Natural killer cell (primary cell): ENCODE data around the gene HOXA6. TPM values are rescaled to one million over a fixed set of nuclear protein-coding genes. Genes with fewer than 3 reads are reported as not detected.

Experiments
- ATAC-seq, 3 donors: fragments of 150-1000 bp in 2 of 3; fragments of 200-7000 bp in 1 of 3; cut with Tn5 transposase; 1 replicate in 1 of 3; 2 replicates in 2 of 3; pipeline ENCODE4 v1.10.0; 2021; ENCODE audit warnings: mild to moderate bottlenecking in 2 of 3, moderate library complexity in 2 of 3
- DNase-seq, 2 donors: peaks; one replicate each; pipeline versions ENCODE4 v3.0.0 to v3.0.0-alpha.2; 2013 to 2021; ENCODE audit warnings: mixed read lengths in 1 of 2
- H3K27ac ChIP-seq: one replicate; pipeline ENCODE4 v1.5.1; 2013; ENCODE audit warnings: mild to moderate bottlenecking, low read length
- H3K27me3 ChIP-seq: one replicate; pipeline ENCODE4 v1.6.1; 2013; ENCODE audit warnings: low read length; ENCODE audit not compliant: control insufficient read depth, insufficient read depth
- H3K36me3 ChIP-seq: one replicate; pipeline ENCODE4 v1.6.1; 2013; ENCODE audit warnings: low read length; ENCODE audit not compliant: control insufficient read depth, insufficient read depth
- H3K4me1 ChIP-seq: one replicate; pipeline ENCODE4 v1.6.1; 2013; ENCODE audit warnings: low read length; ENCODE audit not compliant: control insufficient read depth, insufficient read depth
- H3K4me3 ChIP-seq: one replicate; pipeline ENCODE4 v1.5.1; 2013; ENCODE audit warnings: low read length
- H3K9me3 ChIP-seq: one replicate; pipeline ENCODE4 v1.6.1; 2013; ENCODE audit warnings: low read length; ENCODE audit not compliant: control insufficient read depth, insufficient read depth
- H3K27ac Mint-ChIP-seq, 2 donors: one replicate each; pipeline ENCODE4 v1.8.0; 2022; ENCODE audit warnings: mild to moderate bottlenecking in 2 of 2, mixed read lengths in 2 of 2, moderate library complexity in 1 of 2
- H3K27me3 Mint-ChIP-seq, 2 donors: one replicate each; pipeline ENCODE4 v1.8.0; 2022; ENCODE audit warnings: low read depth in 2 of 2, mixed read lengths in 2 of 2
- H3K36me3 Mint-ChIP-seq: one replicate; pipeline ENCODE4 v1.8.0; 2022; ENCODE audit warnings: mixed read lengths
- H3K4me1 Mint-ChIP-seq, 2 donors: one replicate each; pipeline ENCODE4 v1.8.0; 2022; ENCODE audit warnings: mixed read lengths in 2 of 2
- H3K4me3 Mint-ChIP-seq: one replicate; pipeline ENCODE4 v1.8.0; 2022; ENCODE audit warnings: mild to moderate bottlenecking, moderate library complexity, mixed read lengths
- H3K9me3 Mint-ChIP-seq, 2 donors: one replicate each; pipeline ENCODE4 v1.8.0; 2022; ENCODE audit warnings: mixed read lengths in 2 of 2
- WGBS: methylation state at CpG from one replicate; pipeline ENCODE4 v1.1.7; 2013; ENCODE audit warnings: missing lambda C conversion rate; ENCODE audit not compliant: insufficient coverage; 5-methylcytosine and 5-hydroxymethylcytosine counted together
- intact Hi-C: fragments of 100-400 bp; cut with micrococcal nuclease; formaldehyde crosslinking; loops from one replicate; pipeline ENCODE4 v1.14.2; 2022
- total RNA-seq, 4 donors: library from RNA; stranded (reverse); fragments of 120-200 nt in 1 of 4; gene quantifications; one replicate each; pipeline versions ENCODE4 v1.2.3 to v1.2.4, GENCODE V29; 2013 to 2022
- TF ChIP-seq, protein P1 (sequence below): fragments of 200-600 bp; IDR thresholded peaks from one replicate; pipeline ENCODE4 v1.8.0; 2022; ENCODE audit warnings: antibody characterized with exemption

Gene HOXA6
- total RNA-seq, 3 donors from 2014 or later (not counting 1 experiment from before 2014, with no cell fraction given), result 0.28 to 0.65 (median 0.43) TPM

DNA sequence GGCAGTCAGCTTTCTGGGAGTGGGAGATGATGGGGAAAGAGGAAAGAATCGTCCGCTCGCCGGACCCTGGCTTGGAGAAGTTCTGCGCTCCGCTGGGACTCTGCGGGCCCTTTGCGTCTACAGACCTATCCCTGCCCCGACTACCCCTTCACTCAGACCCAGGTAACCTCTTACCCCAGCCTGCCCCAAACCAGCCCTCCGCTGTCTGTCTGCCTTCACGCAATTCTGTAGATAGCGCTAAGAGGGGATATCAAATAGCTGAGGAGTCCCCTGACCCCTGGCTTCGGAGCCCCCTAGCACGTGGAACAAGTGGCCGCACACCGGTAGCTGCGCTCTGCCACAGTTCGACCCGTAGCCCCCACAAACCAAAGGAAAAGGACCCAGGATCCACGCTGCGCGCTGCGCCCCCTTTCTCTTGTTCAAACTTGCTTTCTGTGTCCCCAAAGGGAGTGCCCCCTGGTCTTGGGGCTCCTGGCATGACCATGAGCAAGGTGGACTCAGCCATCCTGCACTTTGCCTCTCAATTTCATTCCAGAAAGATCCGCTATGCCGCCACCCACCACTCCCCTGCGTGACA, 24.0 kb downstream of the HOXA6 start:
- TF ChIP-seq, protein P1, sequence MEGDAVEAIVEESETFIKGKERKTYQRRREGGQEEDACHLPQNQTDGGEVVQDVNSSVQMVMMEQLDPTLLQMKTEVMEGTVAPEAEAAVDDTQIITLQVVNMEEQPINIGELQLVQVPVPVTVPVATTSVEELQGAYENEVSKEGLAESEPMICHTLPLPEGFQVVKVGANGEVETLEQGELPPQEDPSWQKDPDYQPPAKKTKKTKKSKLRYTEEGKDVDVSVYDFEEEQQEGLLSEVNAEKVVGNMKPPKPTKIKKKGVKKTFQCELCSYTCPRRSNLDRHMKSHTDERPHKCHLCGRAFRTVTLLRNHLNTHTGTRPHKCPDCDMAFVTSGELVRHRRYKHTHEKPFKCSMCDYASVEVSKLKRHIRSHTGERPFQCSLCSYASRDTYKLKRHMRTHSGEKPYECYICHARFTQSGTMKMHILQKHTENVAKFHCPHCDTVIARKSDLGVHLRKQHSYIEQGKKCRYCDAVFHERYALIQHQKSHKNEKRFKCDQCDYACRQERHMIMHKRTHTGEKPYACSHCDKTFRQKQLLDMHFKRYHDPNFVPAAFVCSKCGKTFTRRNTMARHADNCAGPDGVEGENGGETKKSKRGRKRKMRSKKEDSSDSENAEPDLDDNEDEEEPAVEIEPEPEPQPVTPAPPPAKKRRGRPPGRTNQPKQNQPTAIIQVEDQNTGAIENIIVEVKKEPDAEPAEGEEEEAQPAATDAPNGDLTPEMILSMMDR, result no peak
- Mint-ChIP-seq H3K9me3 (no peaks in the 10 kb centered on the region), H3K27me3 (peaks cover 11 to 28% of the 10 kb centered on the region in 2 donors), H3K27ac (no peak overlapping the region), H3K4me3 (no peak overlapping the region), H3K36me3 (no peaks in the 10 kb centered on the region), H3K4me1 (no peaks in the 10 kb centered on the region)
- intact Hi-C loops, result no loop called here
- no peaks in the 10 kb centered on the region for H3K36me3 ChIP-seq
- no peak for ATAC-seq
- no peaks in the 10 kb centered on the region for H3K4me1 ChIP-seq
- no peaks in the 10 kb centered on the region for H3K9me3 ChIP-seq
- no peak overlapping the region for H3K27ac ChIP-seq
- no peak overlapping the region for H3K4me3 ChIP-seq
- no peak for DNase-seq
- H3K27me3 ChIP-seq, result no peaks in the 10 kb centered on the region
- 97% methylated on average over 18 of the region's 26 CpGs for WGBS

DNA sequence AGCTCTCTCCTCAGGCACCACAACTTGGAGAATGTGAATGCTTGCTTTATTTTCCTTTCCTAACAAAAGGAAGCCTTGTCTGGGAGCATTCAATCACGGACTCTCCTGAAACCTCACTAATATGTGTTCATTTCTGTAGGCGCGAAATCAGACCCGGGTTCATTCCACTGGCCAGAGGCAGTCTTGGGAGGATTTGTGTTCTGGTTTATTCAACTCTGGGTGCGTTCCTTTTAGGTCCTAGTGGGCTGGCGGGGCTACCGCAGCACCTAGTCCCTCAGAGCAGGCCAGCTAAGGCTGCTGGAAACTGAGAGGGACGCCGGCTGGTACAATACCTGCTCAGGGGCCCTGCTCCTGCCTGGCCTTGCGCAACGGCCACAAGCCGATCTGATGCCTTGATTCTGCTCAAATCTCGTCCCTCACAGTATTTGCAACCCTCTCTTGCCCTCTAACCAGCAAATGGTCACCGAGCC, 24.5 kb downstream of the HOXA6 start:
- H3K4me1 ChIP-seq, result no peaks in the 10 kb centered on the region
- no peaks in the 10 kb centered on the region for H3K27me3 ChIP-seq
- H3K27ac Mint-ChIP-seq, result no peak overlapping the region
- H3K9me3 ChIP-seq, result no peaks in the 10 kb centered on the region
- H3K27me3 Mint-ChIP-seq, result peaks cover 11 to 28% of the 10 kb centered on the region in 2 donors
- no peaks in the 10 kb centered on the region for H3K9me3 Mint-ChIP-seq
- DNase-seq (no peak), ATAC-seq (no peak)
- no peaks in the 10 kb centered on the region for H3K36me3 ChIP-seq
- H3K4me1 Mint-ChIP-seq, result no peaks in the 10 kb centered on the region
- 89% methylated on average over 13 of the region's 14 CpGs for WGBS
- intact Hi-C loops, result no loop called here
- TF ChIP-seq, protein P1, result no peak
- H3K27ac ChIP-seq, result no peak overlapping the region
- no peaks in the 10 kb centered on the region for H3K36me3 Mint-ChIP-seq
- no peak overlapping the region for H3K4me3 Mint-ChIP-seq
- no peak overlapping the region for H3K4me3 ChIP-seq

DNA sequence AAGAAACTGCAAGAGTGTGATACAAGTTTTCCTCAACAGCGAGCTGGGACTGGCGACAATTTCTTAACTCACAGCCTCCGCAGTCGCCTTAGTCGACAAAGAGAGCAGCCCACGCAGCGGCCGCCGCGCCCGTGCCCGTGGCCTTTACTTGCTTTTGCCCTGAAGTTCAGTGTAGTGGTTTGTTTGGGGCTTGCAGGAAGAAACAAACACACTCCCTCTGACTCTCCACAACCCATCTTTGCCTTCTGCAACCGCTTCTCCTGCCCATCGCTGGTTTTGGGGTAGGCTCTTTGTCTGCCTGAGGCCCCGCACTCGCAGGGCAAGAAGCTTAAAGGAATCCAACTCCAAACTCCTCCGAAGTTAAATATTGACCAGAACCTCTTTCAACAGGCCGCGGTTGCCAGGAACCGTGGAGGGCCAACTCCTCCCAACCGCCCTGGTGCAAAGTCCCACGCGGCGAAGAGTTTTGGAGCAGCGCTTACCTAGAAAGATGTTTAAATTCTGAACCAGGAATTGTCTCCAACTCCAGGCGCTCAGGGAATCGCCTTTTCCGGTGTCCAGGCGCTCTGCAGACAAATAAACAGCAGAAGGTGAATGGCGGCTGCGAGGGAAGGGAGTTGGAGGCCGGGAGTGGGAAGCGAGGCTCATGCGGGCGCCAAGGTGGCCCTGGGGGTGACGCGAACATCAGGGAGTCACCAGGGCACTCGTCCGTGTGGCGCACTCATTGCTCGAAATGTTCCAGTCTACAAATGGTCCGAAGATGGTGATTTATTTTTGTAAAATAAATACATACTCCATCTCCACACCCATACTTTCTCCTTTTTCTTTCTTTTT, 25.3 kb downstream of the HOXA6 start:
- no peaks in the 10 kb centered on the region for H3K9me3 ChIP-seq
- H3K4me3 ChIP-seq, result no peak overlapping the region
- Mint-ChIP-seq H3K9me3 (no peaks in the 10 kb centered on the region), H3K4me1 (no peaks in the 10 kb centered on the region), H3K27me3 (peaks cover 11 to 23% of the 10 kb centered on the region in 2 donors), H3K4me3 (no peak overlapping the region), H3K36me3 (no peaks in the 10 kb centered on the region), H3K27ac (no peak overlapping the region)
- TF ChIP-seq, protein P1, result no peak
- no peak overlapping the region for H3K27ac ChIP-seq
- H3K36me3 ChIP-seq, result no peaks in the 10 kb centered on the region
- WGBS, result 94% methylated on average over 30 of the region's 42 CpGs
- H3K4me1 ChIP-seq, result no peaks in the 10 kb centered on the region
- intact Hi-C loops, result no loop called here
- DNase-seq (no peak), ATAC-seq (no peak)
- no peaks in the 10 kb centered on the region for H3K27me3 ChIP-seq
